ENCODE measurements around the gene TRIO. TPM values are rescaled to one million over a fixed set of nuclear protein-coding genes. Genes with fewer than 3 reads are reported as not detected.

Gene TRIO
- total and polyA plus RNA-seq, 12 donors = 26.2 to 85.2 (median 61.9) TPM

DNA sequence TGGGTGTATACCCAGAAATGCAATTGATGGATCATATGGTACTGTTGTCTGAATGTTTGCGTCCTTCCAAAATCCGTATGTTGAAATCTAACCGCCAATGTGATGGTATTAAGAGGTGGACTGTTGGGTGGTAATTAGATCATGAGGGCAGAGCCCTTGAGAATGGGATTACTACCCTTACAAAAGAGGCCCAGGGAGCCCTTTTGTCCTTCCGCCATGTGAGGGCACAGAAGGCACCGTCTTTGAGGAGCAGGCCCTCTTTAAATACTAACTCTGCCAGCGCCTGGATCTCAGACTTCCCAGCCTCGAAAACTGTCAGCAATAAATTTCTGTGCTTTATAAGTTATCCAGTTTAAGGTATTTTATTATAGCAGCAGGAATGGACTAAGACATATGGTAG is 282.4 kb downstream of the TRIO start:
- intact Hi-C loops (cut with DNase I) = no loop called here
- no peak for DNase-seq
- Histone ChIP-seq H3K9me3 (no peaks in the 10 kb centered on the region), H3K4me1 (peaks cover 11 to 37% (median 27%) of the 10 kb centered on the region in 9 donors), H3K36me3 (peaks cover 0 to 68% (median 3%) of the 10 kb centered on the region in 9 donors), H3K4me3 (no peak overlapping the region), H3K27me3 (no peaks in the 10 kb centered on the region), H3K27ac (no peak overlapping the region)
- WGBS, 2 donors = 97 to 98% methylated on average over 7 of the region's 7 CpGs
- TF ChIP-seq, protein P1, sequence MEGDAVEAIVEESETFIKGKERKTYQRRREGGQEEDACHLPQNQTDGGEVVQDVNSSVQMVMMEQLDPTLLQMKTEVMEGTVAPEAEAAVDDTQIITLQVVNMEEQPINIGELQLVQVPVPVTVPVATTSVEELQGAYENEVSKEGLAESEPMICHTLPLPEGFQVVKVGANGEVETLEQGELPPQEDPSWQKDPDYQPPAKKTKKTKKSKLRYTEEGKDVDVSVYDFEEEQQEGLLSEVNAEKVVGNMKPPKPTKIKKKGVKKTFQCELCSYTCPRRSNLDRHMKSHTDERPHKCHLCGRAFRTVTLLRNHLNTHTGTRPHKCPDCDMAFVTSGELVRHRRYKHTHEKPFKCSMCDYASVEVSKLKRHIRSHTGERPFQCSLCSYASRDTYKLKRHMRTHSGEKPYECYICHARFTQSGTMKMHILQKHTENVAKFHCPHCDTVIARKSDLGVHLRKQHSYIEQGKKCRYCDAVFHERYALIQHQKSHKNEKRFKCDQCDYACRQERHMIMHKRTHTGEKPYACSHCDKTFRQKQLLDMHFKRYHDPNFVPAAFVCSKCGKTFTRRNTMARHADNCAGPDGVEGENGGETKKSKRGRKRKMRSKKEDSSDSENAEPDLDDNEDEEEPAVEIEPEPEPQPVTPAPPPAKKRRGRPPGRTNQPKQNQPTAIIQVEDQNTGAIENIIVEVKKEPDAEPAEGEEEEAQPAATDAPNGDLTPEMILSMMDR (IDR thresholded peaks at IDR 0.05) = no peak
- no peak for ATAC-seq

DNA sequence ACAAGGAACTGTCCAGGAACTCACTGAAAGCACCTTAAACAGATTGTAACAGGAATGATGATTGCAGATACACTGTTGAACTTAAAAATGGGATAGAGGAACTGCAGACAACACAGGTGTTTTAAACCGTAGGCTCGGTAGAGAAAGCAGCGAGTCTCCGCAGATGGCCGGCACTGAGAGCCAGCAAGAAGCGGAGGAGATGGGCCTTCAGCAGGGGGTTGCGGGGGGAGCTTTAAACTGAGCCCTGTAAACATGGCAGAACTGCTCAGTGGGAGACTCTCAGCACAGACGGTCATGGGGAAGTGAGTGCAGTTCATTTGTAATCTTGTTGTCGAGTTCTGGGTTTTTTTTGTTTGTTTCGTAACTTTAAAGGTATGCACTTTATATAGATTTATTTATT is 283.4 kb downstream of the TRIO start:
- no peak for DNase-seq
- no peaks in the 10 kb centered on the region for H3K27me3 ChIP-seq
- TF ChIP-seq, protein P1 (IDR thresholded peaks at IDR 0.05) = no peak
- 95 to 98% methylated on average over 10 of the region's 10 CpGs for WGBS, 2 donors
- no peaks in the 10 kb centered on the region for H3K9me3 ChIP-seq
- no peak for ATAC-seq
- intact Hi-C loops (cut with DNase I) = no loop called here
- H3K27ac ChIP-seq = no peak overlapping the region
- peaks cover 0 to 62% (median 3%) of the 10 kb centered on the region in 9 donors for H3K36me3 ChIP-seq
- no peak overlapping the region for H3K4me3 ChIP-seq
- H3K4me1 ChIP-seq = peaks cover 11 to 41% (median 27%) of the 10 kb centered on the region in 9 donors

DNA sequence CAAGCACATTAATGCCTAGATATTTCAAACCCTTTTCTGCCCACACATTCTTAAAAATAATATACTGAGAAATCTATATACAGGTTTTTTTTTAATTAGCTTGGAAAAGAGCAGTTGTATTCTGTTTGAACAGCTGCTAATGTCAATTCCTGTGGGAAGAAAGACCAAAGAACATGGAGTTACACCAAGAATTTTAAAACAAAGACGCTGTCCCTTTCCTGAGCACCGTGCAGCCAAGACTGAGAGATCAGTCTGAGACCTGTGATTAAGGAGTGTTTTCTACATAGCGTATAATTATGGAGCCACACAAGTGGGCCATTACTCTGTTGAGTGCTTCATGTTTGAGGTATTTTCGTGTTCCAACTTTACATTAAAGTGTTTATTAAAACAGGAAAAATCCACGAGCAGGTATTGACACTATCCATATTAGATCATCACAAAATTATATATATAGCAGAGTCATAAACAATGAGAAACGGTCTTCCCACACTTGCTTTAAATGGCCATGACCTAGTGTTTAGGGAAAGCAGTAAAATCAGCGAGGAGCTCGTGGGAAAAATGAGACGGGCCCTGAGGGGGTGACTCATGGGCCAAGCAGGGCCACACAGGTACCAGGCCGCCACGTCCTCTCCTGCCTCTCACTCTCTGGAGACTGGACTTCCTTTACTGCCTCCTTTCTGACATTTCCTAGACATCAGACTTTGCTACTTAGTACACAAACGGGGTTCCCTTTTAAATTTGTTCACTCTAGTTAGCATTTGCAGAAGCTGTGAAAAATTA is 285.4 kb downstream of the TRIO start:
- H3K4me1 ChIP-seq = peaks cover 11 to 41% (median 27%) of the 10 kb centered on the region in 9 donors
- H3K36me3 ChIP-seq = peaks cover 0 to 50% (median 0%) of the 10 kb centered on the region in 9 donors
- TF ChIP-seq, protein P1 (IDR thresholded peaks at IDR 0.05) = no peak
- intact Hi-C loops (cut with DNase I) = no loop called here
- ATAC-seq = peak; percentile 60 to 87 (median 72)
- H3K4me3 ChIP-seq = no peak overlapping the region
- H3K27ac ChIP-seq = peak overlapping the region; percentile 16 to 73 (median 58)
- H3K9me3 ChIP-seq = no peaks in the 10 kb centered on the region
- DNase-seq = no peak
- no peaks in the 10 kb centered on the region for H3K27me3 ChIP-seq
- WGBS, 2 donors = 40 to 61% methylated on average over 12 of the region's 12 CpGs

DNA sequence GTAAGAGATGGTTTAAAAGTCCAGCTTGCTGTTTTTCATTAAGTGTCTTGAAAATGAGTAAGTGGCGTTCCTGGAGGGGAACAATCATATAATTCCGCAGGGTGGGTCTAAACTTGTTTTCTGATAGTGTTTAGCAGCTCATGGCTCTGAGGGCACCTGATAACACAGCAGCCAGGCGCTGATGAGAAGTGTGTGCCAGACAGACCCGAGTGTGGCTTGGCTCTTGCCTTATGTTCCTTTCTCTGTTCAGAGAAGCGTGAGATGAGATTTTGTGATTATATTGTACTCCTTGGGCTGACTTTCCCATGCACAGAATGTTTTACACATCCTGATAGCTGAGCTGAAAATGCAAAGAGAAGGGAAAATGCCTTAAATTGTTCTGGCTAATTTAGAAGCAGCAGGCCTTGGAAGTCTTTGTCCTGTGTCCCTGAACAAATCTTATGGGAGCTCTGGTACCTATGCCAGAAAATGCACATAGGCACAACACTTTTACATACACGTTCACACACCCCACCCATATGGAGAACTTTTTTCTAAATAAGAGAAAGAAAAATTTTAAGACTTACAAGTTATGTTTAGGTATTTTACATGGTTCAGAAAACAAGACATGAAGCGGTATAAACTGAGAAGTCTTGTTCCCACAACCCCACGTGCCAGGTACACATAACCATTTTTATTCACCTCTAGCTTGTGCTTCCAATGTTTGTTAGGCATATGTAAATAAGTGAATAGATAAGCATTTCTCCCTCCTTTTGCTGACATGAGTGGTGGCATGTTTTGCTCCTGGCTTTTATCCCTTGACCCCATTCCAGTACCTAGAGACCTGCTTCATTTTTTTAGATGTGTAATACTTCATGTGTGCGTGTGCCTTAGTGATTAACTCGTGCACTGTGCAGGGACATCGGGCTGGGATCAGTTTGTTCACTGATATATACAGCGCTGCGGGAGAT is 286.2 kb downstream of the TRIO start:
- DNase-seq (no peak), ATAC-seq (peak in 7 of 8 donors; percentile 27 to 81 (median 74))
- Histone ChIP-seq H3K27ac (peak overlapping the region; percentile 16 to 73 (median 58)), H3K36me3 (peaks cover 0 to 46% (median 0%) of the 10 kb centered on the region in 9 donors), H3K27me3 (no peaks in the 10 kb centered on the region), H3K4me3 (no peak overlapping the region), H3K9me3 (no peaks in the 10 kb centered on the region), H3K4me1 (peaks cover 11 to 41% (median 27%) of the 10 kb centered on the region in 9 donors)
- WGBS, 2 donors = 60 to 66% methylated on average over 13 of the region's 13 CpGs
- intact Hi-C loops (cut with DNase I) = loop anchor here in 1 of 10 donors (2.0 kb wide), 1 partner anchor 15 kb away; no protein-coding TSS in a partner anchor
- TF ChIP-seq, protein P1 (IDR thresholded peaks at IDR 0.05) = no peak

All from heart right ventricle (tissue), 16 donors.